Raji (cell line): Measurements from ENCODE around the gene CCN5.

ENCODE experiments used
- POLR2A ChIP-seq: IDR thresholded peaks from 2 replicates; pipeline ENCODE4 v1.6.1; 2011; ENCODE audit warnings: low read depth, low read length, control low read depth; ENCODE audit not compliant: insufficient read depth

Gene CCN5

DNA sequence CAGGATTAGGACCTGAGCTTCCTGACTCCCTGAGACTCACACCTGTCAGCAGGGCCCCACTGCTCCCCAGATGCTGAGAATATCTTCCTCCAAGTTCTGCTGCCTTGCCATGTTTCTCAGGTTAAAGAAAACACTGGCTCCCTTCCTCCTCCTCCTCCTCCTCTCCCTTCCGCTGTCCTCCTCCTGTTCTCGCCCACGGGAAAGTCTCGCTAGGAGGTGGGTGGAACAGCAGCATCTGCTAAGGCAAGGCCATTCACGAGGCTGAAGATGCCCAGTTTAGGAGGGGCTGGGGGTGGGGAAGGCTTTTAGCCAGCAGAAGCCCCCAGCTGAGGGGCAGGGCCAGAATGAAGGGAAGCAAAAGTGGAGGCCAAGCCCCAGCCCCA is 54.3 kb downstream of the CCN5 start:
- TF ChIP-seq POLR2A: no peak

DNA sequence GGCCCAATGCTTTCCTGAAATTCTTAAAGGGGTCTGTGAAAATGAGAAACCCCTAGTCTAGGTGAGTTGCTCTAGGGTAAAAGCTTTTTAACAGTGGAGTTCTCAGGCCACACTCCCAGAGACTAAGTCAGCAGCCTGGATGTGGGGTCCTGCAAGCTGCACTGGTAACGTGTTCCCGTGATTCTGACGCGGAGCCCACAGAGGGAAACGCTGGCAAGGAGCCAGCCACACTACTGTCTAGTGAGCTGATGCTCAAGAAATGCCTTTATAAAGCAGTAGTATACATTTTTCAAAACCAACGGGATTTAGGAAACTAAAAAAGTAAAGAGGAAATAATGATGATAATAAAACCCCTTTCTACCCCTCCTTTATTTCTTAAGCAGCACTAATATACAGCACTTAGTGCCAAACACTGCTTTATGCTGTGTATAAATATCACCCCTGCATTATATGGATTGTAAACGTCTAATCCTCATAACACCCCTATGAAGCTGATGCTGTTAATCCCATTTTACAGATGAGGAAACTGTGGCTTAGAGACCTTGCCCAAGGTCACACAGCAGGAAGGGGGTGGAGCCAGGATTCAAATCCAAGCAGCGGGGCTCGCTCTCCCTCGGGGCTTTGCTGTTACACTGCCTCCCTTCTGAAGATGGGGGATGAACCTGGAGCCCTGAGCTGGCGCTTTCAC is 55.5 kb downstream of the CCN5 start:
- no peak for TF ChIP-seq POLR2A

DNA sequence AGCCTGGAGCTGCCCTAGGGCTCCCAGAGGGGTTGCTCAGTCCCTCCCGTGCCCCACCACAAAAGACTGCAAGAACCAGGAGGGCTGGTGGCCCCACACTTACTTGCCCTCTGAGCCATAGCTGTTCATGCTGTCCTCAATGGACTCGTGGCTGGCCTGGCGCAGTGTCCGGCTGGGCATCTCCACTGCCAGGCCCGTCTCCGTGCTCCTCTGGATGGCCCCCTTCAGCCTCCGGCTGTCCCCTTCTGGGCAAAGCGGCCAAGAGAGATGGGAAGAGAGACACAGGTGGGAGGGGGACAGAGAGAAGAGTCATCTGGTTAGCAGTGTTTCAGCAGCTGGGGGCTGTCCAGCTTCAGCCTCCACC is 56.0 kb downstream of the CCN5 start:
- no peak for TF ChIP-seq POLR2A

DNA sequence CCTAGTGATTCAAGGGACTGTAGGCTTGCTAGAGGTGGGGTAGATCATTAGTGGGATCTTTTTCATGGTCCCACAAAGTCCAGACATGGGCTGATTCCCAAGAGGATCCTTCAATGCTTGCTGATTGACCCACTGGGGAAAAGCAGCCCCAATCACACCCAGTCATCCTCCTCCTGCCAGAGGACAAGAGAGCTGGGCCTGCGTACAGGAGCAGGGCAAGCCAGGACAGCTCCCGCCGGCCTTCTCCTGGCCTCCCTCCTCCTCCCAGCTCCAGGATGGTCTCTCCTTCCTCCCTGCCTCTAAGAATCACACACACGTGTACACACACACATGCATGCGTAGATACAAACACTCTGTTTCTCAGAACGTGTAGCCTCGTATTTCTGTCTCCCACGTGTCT is 57.5 kb downstream of the CCN5 start:
- TF ChIP-seq POLR2A: no peak

DNA sequence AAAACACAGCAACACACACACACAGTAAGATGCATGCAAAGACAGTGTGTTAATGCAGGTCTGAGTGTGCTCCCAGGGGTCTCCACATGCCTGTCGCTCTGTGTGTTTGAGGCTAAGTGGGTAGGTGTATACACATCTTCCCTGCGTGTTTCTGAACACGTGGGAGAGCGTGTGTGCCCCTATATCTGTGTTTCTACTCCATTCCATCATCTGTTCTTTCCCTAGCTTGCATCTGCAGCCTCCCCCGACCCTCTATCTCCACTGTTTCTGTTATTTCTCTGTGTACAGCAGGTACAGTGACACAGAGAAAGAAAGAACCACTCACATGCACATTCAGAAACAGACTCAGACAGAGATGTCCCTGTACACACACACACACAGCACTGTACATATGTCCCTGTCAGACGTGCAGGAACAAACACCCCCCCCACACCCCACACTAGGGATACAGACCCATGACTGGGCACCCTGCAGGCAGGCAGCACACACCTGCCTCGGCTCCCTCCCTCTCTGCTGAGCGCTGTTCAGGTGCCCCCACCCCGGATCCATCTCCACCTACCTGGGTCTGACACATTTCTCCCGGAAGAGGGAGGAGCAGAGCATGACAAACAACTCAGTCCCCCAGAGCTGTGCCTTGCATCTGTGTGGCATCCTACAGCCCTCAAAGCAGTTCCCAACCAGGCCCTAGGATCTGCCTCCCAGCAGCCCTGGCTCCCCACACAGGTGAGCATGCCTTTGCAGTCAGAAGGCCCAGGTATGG is 58.1 kb downstream of the CCN5 start:
- TF ChIP-seq POLR2A: no peak

DNA sequence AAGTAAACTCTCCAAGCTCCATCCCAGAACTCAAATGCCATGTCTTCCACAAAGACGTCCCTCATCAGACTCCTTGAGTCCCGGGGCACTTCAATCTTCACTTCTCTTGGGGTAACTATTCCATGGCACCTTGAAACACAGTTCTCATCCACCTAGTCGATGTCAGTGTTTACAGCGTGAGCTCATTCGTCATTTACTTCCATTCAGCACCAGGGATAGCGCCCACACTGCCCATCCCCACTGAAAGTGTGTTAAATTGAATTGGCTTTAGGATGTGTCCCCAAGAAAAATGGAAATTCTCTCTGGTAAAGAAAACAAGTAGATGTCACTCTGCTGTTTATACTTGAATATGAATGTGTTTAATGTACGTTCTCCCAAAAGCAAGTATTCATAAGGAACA is 61.8 kb downstream of the CCN5 start:
- TF ChIP-seq POLR2A: no peak
